ENCODE results near the gene RAB23.

DNA sequence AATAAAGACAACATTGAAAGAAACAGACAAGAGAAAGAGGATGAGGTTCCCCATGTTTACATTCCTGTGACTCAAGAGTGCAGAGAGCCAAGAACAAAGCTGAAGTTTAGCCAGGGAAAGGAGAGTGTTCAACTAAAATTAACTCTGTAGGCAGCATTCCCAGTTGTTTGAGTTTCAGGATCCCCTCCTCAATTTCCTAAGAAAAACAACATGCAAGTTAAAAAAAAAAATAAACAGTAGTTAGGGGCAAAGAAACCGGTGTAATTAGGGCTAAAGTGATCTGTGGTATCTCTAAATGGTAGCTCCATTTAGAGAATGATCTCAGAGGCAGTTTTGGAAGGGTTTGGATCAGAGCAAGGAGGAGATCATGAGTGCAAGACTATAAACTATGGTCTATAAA is 30.9 kb upstream of the RAB23 start:
- TF ChIP-seq POLR2A (IDR thresholded peaks at IDR 0.05; ENCODE audit: low read length), result no peak
- no peak for TF ChIP-seq GATA1 (IDR thresholded peaks at IDR 0.05; ENCODE audit: low read depth, low read length)

All from erythroblast (primary cell).